Kidney glomerular epithelial cell (primary cell): ENCODE measurements around the gene DYNLT1.

Experiments used
- DNase-seq: peaks from one replicate; lab custom pipeline; 2025; lab: John Stamatoyannopoulos, UW

DYNLT1 gene

GRCh38 chr6:158595223-158595622, 49.3 kb downstream of the DYNLT1 start:
- no peak for DNase-seq

- no peak for DNase-seq
These were observed 50.9 kb downstream of the DYNLT1 start for GRCh38 chr6:158593670-158594069.

- no peak for DNase-seq
These were observed 52.7 kb downstream of the DYNLT1 start for GRCh38 chr6:158591810-158592209.

GRCh38 chr6:158591134-158591809, 53.3 kb downstream of the DYNLT1 start:
- no peak for DNase-seq

DNA sequence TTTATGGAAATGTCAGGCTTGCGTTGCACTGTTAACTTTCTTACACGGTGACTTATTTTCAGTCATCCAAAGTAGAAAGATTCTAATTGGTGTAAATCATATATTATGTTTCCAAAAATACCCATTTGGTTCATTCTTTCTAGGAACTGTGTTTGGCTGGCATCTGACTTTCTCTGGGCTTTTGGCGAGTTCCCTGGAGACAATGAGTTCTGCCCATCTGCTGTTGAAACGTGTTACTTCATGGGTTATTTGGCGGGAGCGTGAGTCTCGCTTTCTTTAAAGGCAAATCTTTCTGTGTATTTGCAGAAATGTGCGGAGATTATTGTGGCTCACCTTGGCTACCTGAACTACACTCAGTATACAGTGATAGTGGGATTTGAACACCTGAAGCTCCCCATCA, 55.2 kb downstream of the DYNLT1 start:
- no peak for DNase-seq

DNA sequence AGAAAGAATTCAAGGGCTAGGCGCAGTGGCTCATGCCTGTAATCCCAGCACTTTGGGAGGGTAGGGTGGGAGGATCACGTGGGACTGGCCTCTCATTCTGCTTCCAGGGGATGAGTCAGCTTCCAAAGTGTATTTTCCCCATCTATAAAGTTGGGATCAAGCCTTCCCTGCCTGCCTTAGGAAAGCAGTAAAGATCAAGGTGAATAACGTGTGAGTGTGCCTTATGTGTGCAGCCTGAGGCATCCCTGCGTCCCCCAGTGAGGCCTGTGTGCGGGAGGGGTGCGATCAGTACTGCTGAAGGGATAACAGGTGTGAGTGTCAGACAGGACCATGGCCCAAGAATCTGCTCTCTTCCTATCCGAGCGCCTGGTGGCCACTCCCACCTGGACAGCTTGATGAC, 57.9 kb downstream of the DYNLT1 start:
- DNase-seq = no peak
